ENCODE data around the gene TFB2M.
A peak's percentile ranks its signal among the peaks of the same experiment; 100 is the strongest.

TFB2M gene

DNA sequence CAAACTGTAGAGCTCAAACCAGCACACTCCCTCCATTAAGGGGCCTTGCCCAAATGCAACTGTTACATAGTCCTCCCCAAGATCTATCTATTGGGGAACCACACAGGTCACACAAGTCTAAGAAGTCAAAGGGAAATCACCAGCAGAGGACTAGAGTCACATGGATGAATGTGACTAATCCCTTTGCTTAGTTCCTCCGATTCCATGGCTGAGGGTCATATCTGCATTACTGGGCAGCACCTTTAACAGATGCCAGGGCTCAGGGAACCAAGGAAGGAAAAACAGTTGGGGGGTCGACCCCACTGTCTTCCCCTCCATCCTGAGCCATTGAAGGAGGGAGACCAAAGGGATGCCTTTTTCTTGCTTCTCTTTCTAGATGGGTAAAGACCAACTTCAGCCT lies 35.6 kb downstream of the TFB2M start:
- ChIA-PET CTCF (no interaction called here), POLR2A (ENCODE audit: low non-redundant PET) (no interaction called here)
- TF ChIP-seq, protein P1, sequence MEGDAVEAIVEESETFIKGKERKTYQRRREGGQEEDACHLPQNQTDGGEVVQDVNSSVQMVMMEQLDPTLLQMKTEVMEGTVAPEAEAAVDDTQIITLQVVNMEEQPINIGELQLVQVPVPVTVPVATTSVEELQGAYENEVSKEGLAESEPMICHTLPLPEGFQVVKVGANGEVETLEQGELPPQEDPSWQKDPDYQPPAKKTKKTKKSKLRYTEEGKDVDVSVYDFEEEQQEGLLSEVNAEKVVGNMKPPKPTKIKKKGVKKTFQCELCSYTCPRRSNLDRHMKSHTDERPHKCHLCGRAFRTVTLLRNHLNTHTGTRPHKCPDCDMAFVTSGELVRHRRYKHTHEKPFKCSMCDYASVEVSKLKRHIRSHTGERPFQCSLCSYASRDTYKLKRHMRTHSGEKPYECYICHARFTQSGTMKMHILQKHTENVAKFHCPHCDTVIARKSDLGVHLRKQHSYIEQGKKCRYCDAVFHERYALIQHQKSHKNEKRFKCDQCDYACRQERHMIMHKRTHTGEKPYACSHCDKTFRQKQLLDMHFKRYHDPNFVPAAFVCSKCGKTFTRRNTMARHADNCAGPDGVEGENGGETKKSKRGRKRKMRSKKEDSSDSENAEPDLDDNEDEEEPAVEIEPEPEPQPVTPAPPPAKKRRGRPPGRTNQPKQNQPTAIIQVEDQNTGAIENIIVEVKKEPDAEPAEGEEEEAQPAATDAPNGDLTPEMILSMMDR (conservative IDR thresholded peaks at IDR 0.05; ENCODE audit: low read depth), result no peak

GRCh38 chr1:246528933-246529731 lies 36.9 kb downstream of the TFB2M start:
- TF ChIP-seq, protein P1 (conservative IDR thresholded peaks at IDR 0.05; ENCODE audit: low read depth), result no peak
- POLR2A ChIA-PET (ENCODE audit: low non-redundant PET), result interaction anchor here (0.6 kb wide), 1 partner anchor 157 kb away, joined by 5 read pairs; no protein-coding TSS in a partner anchor
- CTCF ChIA-PET, result interaction anchor here (0.6 kb wide), 1 partner anchor 12 kb away, joined by 3 read pairs; no protein-coding TSS in a partner anchor
- no peak overlapping the region for H3K27ac ChIP-seq
- DNase-seq (ENCODE audit: low spot score), result no peak

More for the DNA sequence above, 35.6 kb downstream of the TFB2M start:
- no peak for DNase-seq (ENCODE audit: low spot score)
- H3K27ac ChIP-seq, result no peak overlapping the region

- DNase-seq (ENCODE audit: low spot score), result no peak
- POLR2A ChIA-PET (ENCODE audit: low non-redundant PET), result no interaction called here
- TF ChIP-seq, protein P1 (conservative IDR thresholded peaks at IDR 0.05; ENCODE audit: low read depth), result no peak
- CTCF ChIA-PET, result no interaction called here
- peak overlapping the region; percentile 4; the same call in 1 of the 2 replicates for H3K27ac ChIP-seq
Measured at GRCh38 chr1:246527402-246528088, 38.5 kb downstream of the TFB2M start.

DNA sequence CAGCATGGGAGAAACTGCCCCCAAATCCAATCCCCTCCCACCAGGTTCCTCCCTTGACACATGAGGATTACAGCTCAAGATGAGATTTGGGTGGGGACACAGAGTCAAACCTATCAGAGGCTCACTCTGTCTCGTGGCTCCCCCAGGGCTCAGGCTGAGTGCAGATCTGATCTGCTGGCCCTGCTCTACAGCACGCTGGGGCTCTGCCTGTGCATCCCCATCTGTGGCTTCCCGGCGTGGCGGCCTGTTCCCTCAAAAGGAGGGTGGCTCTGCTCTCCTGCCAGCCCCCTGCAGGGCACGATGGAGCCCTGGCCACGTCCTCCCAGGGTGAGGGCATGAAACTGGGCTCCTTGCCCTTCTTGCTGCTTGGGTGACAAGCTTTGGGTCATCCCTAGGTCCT lies 39.1 kb downstream of the TFB2M start:
- POLR2A ChIA-PET (ENCODE audit: low non-redundant PET), result no interaction called here
- H3K27ac ChIP-seq, result peak overlapping the region; percentile 4; the same call in 1 of the 2 replicates
- TF ChIP-seq, protein P1 (conservative IDR thresholded peaks at IDR 0.05; ENCODE audit: low read depth), result no peak
- CTCF ChIA-PET, result no interaction called here
- DNase-seq (ENCODE audit: low spot score), result no peak

- TF ChIP-seq, protein P1 (conservative IDR thresholded peaks at IDR 0.05; ENCODE audit: low read depth), result no peak
- ChIA-PET POLR2A (ENCODE audit: low non-redundant PET) (no interaction called here), CTCF (no interaction called here)
- no peak overlapping the region for H3K27ac ChIP-seq
- DNase-seq (ENCODE audit: low spot score), result no peak
Measured at GRCh38 chr1:246526380-246526779, 39.7 kb downstream of the TFB2M start.

DNA sequence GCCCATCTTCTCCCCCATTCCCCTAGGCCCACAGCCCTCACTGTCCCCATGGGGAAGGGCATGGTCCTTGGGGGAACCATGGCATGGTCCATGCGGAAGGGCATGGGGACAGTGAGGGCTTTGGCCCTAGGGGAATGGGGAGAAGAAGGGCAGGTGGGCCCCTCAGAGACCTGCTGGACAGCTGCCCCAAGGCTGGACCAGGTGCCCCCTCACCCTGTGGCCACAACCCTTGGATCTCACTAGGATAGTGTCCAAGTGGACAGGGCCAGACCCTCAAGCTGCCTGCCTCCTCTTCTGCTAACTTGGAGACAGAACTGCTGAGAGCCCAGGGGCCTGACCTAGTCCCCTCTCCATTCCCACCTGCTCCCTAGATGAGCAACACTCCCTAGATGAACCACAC lies 46.5 kb downstream of the TFB2M start:
- POLR2A ChIA-PET (ENCODE audit: low non-redundant PET), result no interaction called here
- H3K27ac ChIP-seq, result no peak overlapping the region

More for the DNA sequence above, 46.5 kb downstream of the TFB2M start:
- TF ChIP-seq, protein P1 (conservative IDR thresholded peaks at IDR 0.05; ENCODE audit: low read depth), result no peak
- CTCF ChIA-PET, result no interaction called here
- no peak for DNase-seq (ENCODE audit: low spot score)
